ENCODE measurements around the gene KRTAP4-3.

The KRTAP4-3 gene

DNA sequence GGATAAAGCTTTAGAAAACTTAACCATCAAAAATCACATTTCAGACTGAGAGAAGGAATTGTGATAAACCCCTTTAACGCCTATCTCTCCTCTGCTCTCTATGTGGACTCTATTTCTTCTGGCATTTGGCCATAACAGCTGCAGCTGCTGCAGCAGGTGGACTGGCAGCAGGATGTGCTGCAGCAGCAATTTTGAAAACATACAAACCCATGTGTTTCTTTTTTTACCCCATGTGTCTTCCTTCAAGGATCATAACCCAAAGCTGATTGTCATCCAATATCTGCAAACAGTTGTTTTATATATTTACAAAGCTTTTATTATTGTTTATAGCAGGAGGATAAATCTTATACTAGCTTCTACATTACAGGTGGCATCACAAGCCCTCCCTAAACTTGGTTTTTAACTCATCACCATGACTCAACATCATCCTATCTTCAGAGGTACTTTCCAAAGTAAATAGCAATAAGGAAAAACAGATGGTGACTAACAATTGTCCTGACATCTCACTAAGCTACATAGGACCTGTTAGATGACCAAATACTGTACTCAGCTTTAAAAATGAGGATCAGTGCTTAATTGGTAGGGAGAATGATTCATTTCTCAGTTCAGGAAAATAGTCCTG lies 43.9 kb upstream of the KRTAP4-3 start:
- no peaks in the 10 kb centered on the region for H3K9me3 ChIP-seq (ENCODE audit: low read length)
- H3K27ac ChIP-seq (ENCODE audit: low read depth, low read length, poor library complexity, severe bottlenecking), result no peak overlapping the region
- no peak for TF ChIP-seq CTCF (IDR thresholded peaks at IDR 0.05; ENCODE audit: low read length)
- no peak for TF ChIP-seq EZH2 (IDR thresholded peaks at IDR 0.05; ENCODE audit: borderline replicate concordance, low read length)
- H3F3A ChIP-seq (ENCODE audit: insufficient read depth, low read length), result no peaks in the 10 kb centered on the region
- H3K4me1 ChIP-seq (ENCODE audit: insufficient read depth, low read length, severe bottlenecking), result no peaks in the 10 kb centered on the region
- no peaks in the 10 kb centered on the region for H3K79me2 ChIP-seq (ENCODE audit: insufficient read depth, low read length)
- no peaks in the 10 kb centered on the region for H4K20me1 ChIP-seq (ENCODE audit: insufficient read depth, low read length)
- no peak overlapping the region for H3K9ac ChIP-seq (ENCODE audit: low read length)
- no peak overlapping the region for H3K4me3 ChIP-seq (ENCODE audit: low read depth, low read length, poor library complexity, severe bottlenecking)
- H3K9me2 ChIP-seq (ENCODE audit: low read depth, low read length), result no peaks in the 10 kb centered on the region
- no peaks in the 10 kb centered on the region for H3K36me3 ChIP-seq (ENCODE audit: insufficient read depth, low read length)
- no peak overlapping the region for H2AFZ ChIP-seq (ENCODE audit: low read length)
- H3K27me3 ChIP-seq (ENCODE audit: insufficient read depth, low read length), result no peaks in the 10 kb centered on the region
- no peak overlapping the region for H3K4me2 ChIP-seq (ENCODE audit: low read length)

GRCh38 chr17:41199421-41200078 lies 31.5 kb upstream of the KRTAP4-3 start:
- no peaks in the 10 kb centered on the region for H3K9me3 ChIP-seq (ENCODE audit: low read length)
- no peak overlapping the region for H3K4me2 ChIP-seq (ENCODE audit: low read length)
- no peaks in the 10 kb centered on the region for H3K9me2 ChIP-seq (ENCODE audit: low read depth, low read length)
- no peaks in the 10 kb centered on the region for H4K20me1 ChIP-seq (ENCODE audit: insufficient read depth, low read length)
- no peaks in the 10 kb centered on the region for H3K27me3 ChIP-seq (ENCODE audit: insufficient read depth, low read length)
- no peak overlapping the region for H3K4me3 ChIP-seq (ENCODE audit: low read depth, low read length, poor library complexity, severe bottlenecking)
- H3K79me2 ChIP-seq (ENCODE audit: insufficient read depth, low read length), result no peaks in the 10 kb centered on the region
- no peak overlapping the region for H3K27ac ChIP-seq (ENCODE audit: low read depth, low read length, poor library complexity, severe bottlenecking)
- no peaks in the 10 kb centered on the region for H3F3A ChIP-seq (ENCODE audit: insufficient read depth, low read length)
- no peaks in the 10 kb centered on the region for H3K4me1 ChIP-seq (ENCODE audit: insufficient read depth, low read length, severe bottlenecking)
- no peaks in the 10 kb centered on the region for H3K36me3 ChIP-seq (ENCODE audit: insufficient read depth, low read length)
- H2AFZ ChIP-seq (ENCODE audit: low read length), result no peak overlapping the region
- no peak overlapping the region for H3K9ac ChIP-seq (ENCODE audit: low read length)
- TF ChIP-seq CTCF (IDR thresholded peaks at IDR 0.05; ENCODE audit: low read length) (no peak), EZH2 (IDR thresholded peaks at IDR 0.05; ENCODE audit: borderline replicate concordance, low read length) (no peak)

- Histone ChIP-seq H3K4me2 (ENCODE audit: low read length) (no peak overlapping the region), H3K9ac (ENCODE audit: low read length) (no peak overlapping the region), H3K27ac (ENCODE audit: low read depth, low read length, poor library complexity, severe bottlenecking) (no peak overlapping the region), H3K79me2 (ENCODE audit: insufficient read depth, low read length) (no peaks in the 10 kb centered on the region), H3F3A (ENCODE audit: insufficient read depth, low read length) (no peaks in the 10 kb centered on the region), H3K36me3 (ENCODE audit: insufficient read depth, low read length) (no peaks in the 10 kb centered on the region), H3K9me2 (ENCODE audit: low read depth, low read length) (no peaks in the 10 kb centered on the region), H3K27me3 (ENCODE audit: insufficient read depth, low read length) (no peaks in the 10 kb centered on the region), H3K4me3 (ENCODE audit: low read depth, low read length, poor library complexity, severe bottlenecking) (no peak overlapping the region), H3K9me3 (ENCODE audit: low read length) (no peaks in the 10 kb centered on the region), H2AFZ (ENCODE audit: low read length) (no peak overlapping the region), H3K4me1 (ENCODE audit: insufficient read depth, low read length, severe bottlenecking) (no peaks in the 10 kb centered on the region), H4K20me1 (ENCODE audit: insufficient read depth, low read length) (no peaks in the 10 kb centered on the region)
- TF ChIP-seq EZH2 (IDR thresholded peaks at IDR 0.05; ENCODE audit: borderline replicate concordance, low read length) (no peak), CTCF (IDR thresholded peaks at IDR 0.05; ENCODE audit: low read length) (no peak)
These were observed 28.0 kb upstream of the KRTAP4-3 start for GRCh38 chr17:41196068-41196467.

All from OCI-LY1 (cell line).